Raji (cell line): ENCODE data around the gene CRYBG2.
A peak's percentile ranks its signal among the peaks of the same experiment; 100 is the strongest.

Experiments used
- POLR2A ChIP-seq: IDR thresholded peaks from 2 replicates; pipeline ENCODE4 v1.6.1; 2011; ENCODE audit warnings: low read depth, low read length, control low read depth; ENCODE audit not compliant: insufficient read depth

The CRYBG2 gene

GRCh38 chr1:26285366-26286063 is 68.4 kb downstream of the CRYBG2 start:
- TF ChIP-seq POLR2A = no peak

- TF ChIP-seq POLR2A = no peak
Observed at GRCh38 chr1:26284597-26285347, 69.2 kb downstream of the CRYBG2 start.

DNA sequence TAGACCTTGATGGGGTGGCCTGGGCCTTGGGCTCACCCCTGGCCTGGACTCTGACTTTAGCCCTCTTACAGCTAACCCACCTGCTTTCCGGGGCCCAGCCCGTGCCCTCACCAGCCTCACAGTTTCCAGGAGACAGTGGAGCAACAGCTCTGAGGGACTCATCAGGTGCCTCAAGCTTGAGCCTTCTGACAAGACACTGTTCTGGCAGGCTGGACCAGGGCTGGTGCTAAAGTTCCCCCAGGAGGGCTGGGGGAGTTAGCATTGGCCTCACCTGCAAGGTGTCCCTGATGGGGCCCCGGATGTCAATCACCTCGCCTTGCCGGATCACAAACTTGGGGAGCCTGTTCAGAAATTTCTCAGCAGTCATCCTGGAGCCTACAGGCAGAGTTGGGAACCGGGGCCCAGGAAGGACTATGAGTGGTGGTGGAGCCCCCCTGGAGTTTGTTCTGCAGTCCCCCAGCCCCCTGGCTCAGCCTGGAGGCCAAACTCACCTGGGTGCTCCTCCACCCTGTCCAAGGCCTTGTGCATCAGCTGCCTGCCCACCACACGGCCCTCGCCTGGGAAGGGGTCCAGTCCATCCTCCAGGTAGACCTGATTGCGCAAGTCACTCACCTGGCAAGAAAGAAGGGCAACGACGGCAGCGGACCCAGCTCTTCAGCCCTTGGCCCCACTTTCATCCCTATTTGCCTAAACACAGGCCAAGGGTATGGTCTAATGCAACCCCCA is 69.9 kb downstream of the CRYBG2 start:
- TF ChIP-seq POLR2A = no peak

- TF ChIP-seq POLR2A = no peak
Observed at GRCh38 chr1:26283279-26283853, 70.6 kb downstream of the CRYBG2 start.

DNA sequence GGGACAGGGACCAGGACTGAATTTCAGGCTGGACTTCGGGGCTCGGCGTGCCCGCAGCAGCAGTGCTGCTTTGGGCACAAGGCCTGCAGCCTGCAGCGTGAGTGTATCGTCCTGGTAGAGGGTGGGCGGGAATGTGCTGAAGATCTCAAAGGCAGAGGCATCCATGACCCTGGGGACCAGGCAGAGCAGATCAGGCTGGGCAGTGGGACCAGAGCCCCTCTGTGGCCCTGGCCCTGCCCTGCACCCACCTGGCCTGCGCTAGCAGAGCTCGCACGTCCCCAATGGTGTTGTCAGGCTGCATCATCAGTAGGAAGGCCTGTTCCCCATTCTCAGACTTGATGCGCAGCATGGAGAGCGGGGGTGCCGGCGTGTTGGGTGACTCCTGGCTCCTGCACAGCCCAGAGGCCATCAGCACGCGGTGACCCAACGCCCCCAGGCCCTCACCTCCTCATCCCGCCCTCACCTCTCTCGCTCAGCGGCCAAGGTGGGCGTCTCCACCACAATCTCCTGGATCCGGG is 71.5 kb downstream of the CRYBG2 start:
- TF ChIP-seq POLR2A = no peak

DNA sequence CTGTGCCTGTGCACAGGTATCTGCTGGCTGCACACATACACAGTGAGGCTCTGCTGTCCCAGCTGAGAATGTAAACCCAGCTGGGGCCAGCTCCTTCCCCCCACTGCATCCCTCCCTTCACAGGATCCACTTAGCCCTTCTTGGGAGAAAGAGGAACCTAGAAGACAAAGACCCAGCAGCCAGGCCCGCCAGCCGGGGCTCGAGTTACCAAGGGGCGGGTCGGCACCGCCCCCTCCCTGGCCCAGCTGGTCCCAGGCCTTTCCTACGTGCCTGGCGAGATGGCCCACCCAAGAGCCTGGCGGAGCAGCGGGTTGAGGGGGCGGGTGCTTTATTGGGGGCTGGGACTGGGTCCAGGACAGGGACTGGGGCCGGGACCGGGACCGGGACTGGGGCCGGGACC is 72.0 kb downstream of the CRYBG2 start:
- no peak for TF ChIP-seq POLR2A

GRCh38 chr1:26281091-26281958 is 72.6 kb downstream of the CRYBG2 start:
- no peak for TF ChIP-seq POLR2A

- TF ChIP-seq POLR2A = no peak
Observed at GRCh38 chr1:26280333-26281042, 73.4 kb downstream of the CRYBG2 start.

GRCh38 chr1:26279456-26280332 is 74.2 kb downstream of the CRYBG2 start, which contains the start of gene SH3BGRL3:
TSS of gene SH3BGRL3 (plus strand) at chr1:26280086. CDS start at chr1:26280156, 70 bp downstream.
- TF ChIP-seq POLR2A = peak; percentile 80

DNA sequence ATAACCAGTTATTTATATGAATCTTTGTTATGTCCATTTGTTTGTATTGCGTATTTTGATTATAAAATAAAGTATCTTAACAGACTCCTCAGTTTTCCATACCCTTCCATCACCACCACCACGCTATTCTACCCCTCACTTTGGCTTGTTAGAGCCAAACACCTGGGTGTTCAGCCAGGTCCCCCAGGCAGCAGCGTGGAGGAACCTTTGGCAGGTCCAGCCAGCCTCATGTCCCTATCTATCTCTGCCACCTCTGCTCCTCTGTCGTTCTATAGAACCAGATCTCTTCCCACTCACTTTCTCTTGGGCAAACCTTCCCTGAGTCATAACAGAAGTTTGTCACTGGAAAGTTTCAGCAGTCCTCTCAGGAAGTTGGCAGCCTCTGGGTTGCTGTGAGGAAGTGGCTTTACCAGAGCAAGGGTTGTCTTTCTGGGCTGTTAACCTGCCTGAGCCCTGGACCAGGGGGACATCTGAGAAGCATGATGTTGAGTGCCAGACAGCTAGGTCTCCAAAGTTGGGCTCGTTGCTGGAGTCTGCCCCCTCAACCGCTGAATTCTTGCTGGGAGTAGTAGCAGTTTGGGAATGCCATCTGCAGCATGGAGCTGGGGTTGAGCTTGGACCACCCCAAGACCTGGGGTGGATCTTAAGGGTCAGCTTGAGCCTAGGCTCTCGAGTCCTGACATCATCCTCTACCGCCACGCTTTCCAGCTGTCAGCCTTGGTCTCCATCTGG is 75.0 kb downstream of the CRYBG2 start:
- no peak for TF ChIP-seq POLR2A

GRCh38 chr1:26278303-26278702 is 75.6 kb downstream of the CRYBG2 start:
- no peak for TF ChIP-seq POLR2A

GRCh38 chr1:26277719-26278118 is 76.2 kb downstream of the CRYBG2 start:
- no peak for TF ChIP-seq POLR2A

- no peak for TF ChIP-seq POLR2A
Observed at GRCh38 chr1:26277261-26277661, 76.7 kb downstream of the CRYBG2 start.
